Thyroid gland (tissue), 4 donors: Measurements from ENCODE around the gene COL8A2. TPM values are rescaled to one million over a fixed set of nuclear protein-coding genes. Genes with fewer than 3 reads are reported as not detected.

ENCODE experiments used
- DNase-seq, 2 donors: peaks; one replicate each; pipeline ENCODE4 v3.0.0-alpha.2; 2019
- H3K27ac ChIP-seq, 3 donors: fragments of 200-600 bp; sonication (generic); 1 replicate in 2 of 3; 2 replicates in 1 of 3; pipeline ENCODE4 v1.5.1; 2016 to 2019; ENCODE audit warnings: mild to moderate bottlenecking in 1 of 3, moderate library complexity in 1 of 3
- H3K27me3 ChIP-seq: fragments of 200-600 bp; sonication (generic); one replicate; pipeline ENCODE4 v1.5.1; 2019
- H3K36me3 ChIP-seq, 2 donors: fragments of 200-600 bp; sonication (generic); one replicate each; pipeline ENCODE4 v1.5.1; 2016 to 2019
- H3K4me1 ChIP-seq, 2 donors: fragments of 200-600 bp; sonication (generic); one replicate each; pipeline ENCODE4 v1.5.1; 2017 to 2019
- H3K4me3 ChIP-seq, 3 donors: fragments of 200-600 bp; sonication (generic); replicated peaks in 1 of 3; 1 replicate in 2 of 3; 2 replicates in 1 of 3; pipeline ENCODE4 v1.5.1; 2016; ENCODE audit warnings: mild to moderate bottlenecking in 1 of 3
- H3K9me3 ChIP-seq: fragments of 200-600 bp; sonication (generic); one replicate; pipeline ENCODE4 v1.5.1; 2017
- CTCF ChIP-seq, 6 experiments: fragments of 200-600 bp in 3 of 6; fragments of 450-650 bp in 3 of 6; sonication (generic) in 3 of 6; IDR thresholded peaks; one replicate each; pipeline ENCODE4 v1.5.1; 2016 to 2019; ENCODE audit warnings: antibody characterized with exemption in 6 of 6, mild to moderate bottlenecking in 2 of 6, inconsistent platforms in 1 of 6, moderate library complexity in 1 of 6
- POLR2A ChIP-seq, 2 donors: fragments of 450-650 bp; IDR thresholded peaks; one replicate each; pipeline ENCODE4 v1.6.1; 2017; ENCODE audit warnings: antibody characterized with exemption in 2 of 2, mild to moderate bottlenecking in 2 of 2, moderate library complexity in 1 of 2
- WGBS, 2 donors: methylation state at CpG; one replicate each; pipeline ENCODE4 v1.1.5; 2017; 5-methylcytosine and 5-hydroxymethylcytosine counted together
- intact Hi-C: fragments of 100-400 bp; cut with DNase I; formaldehyde crosslinking; loops from one replicate; pipeline ENCODE4 v1.15.1; 2023
- total RNA-seq, 4 donors: library from RNA; depleted of rRNA; stranded (reverse); fragments of >200 nt; gene quantifications; one replicate each; pipeline ENCODE4 v1.2.3, GENCODE V29; 2016

Gene COL8A2
- total RNA-seq, 4 donors from 2014 or later: 5.7 to 13.7 (median 10.1) TPM

- TF ChIP-seq POLR2A (IDR thresholded peaks at IDR 0.05): peak in 1 of 2 donors; percentile 7
- no peak for TF ChIP-seq CTCF (IDR thresholded peaks at IDR 0.05)
- intact Hi-C loops: no loop called here
- WGBS, 2 donors: 12 to 23% methylated on average over 26 to 53 of the region's 59 CpGs
- no peaks in the 10 kb centered on the region for H3K36me3 ChIP-seq
- H3K27ac ChIP-seq: peak within 1 kb of the TSS; percentile 32 to 53 (median 45)
- H3K4me1 ChIP-seq: peaks cover 10 to 18% of the 10 kb centered on the region in 2 donors
- peak within 1 kb of the TSS; percentile 17 to 61 (median 54) for H3K4me3 ChIP-seq
- peak; percentile 72 to 76 for DNase-seq
- H3K27me3 ChIP-seq: no peaks in the 10 kb centered on the region
- H3K9me3 ChIP-seq: no peaks in the 10 kb centered on the region
These were observed 41.2 kb downstream of the COL8A2 start, which contains the start of gene TEKT2 for GRCh38 chr1:36083635-36084496. TEKT2 (plus strand) TSS chr1:36084094; CDS start chr1:36084922, 828 bp downstream.

- no peak for DNase-seq
- H3K4me1 ChIP-seq: peaks cover 7 to 15% of the 10 kb centered on the region in 2 donors
- no peak overlapping the region for H3K4me3 ChIP-seq
- intact Hi-C loops: no loop called here
- H3K9me3 ChIP-seq: no peaks in the 10 kb centered on the region
- 87 to 89% methylated on average over 13 of the region's 13 CpGs for WGBS, 2 donors
- H3K27ac ChIP-seq: no peak overlapping the region
- TF ChIP-seq CTCF (IDR thresholded peaks at IDR 0.05) (no peak), POLR2A (IDR thresholded peaks at IDR 0.05) (no peak)
- H3K27me3 ChIP-seq: no peaks in the 10 kb centered on the region
- no peaks in the 10 kb centered on the region for H3K36me3 ChIP-seq
These were observed 41.8 kb downstream of the COL8A2 start for GRCh38 chr1:36083219-36083618.

- intact Hi-C loops: no loop called here
- Histone ChIP-seq H3K9me3 (no peaks in the 10 kb centered on the region), H3K27ac (no peak overlapping the region), H3K4me3 (no peak overlapping the region), H3K27me3 (no peaks in the 10 kb centered on the region), H3K4me1 (peaks cover 6 to 11% of the 10 kb centered on the region in 2 donors), H3K36me3 (no peaks in the 10 kb centered on the region)
- WGBS, 2 donors: 73 to 77% methylated on average over 3 of the region's 3 CpGs
- DNase-seq: no peak
- TF ChIP-seq CTCF (IDR thresholded peaks at IDR 0.05): no peak
- no peak for TF ChIP-seq POLR2A (IDR thresholded peaks at IDR 0.05)
These were observed 43.0 kb downstream of the COL8A2 start for GRCh38 chr1:36081926-36082485.

GRCh38 chr1:36080801-36081200, 44.2 kb downstream of the COL8A2 start:
- intact Hi-C loops: no loop called here
- TF ChIP-seq CTCF (IDR thresholded peaks at IDR 0.05) (no peak), POLR2A (IDR thresholded peaks at IDR 0.05) (no peak)
- no peak for DNase-seq
- no peak overlapping the region for H3K4me3 ChIP-seq
- no peaks in the 10 kb centered on the region for H3K9me3 ChIP-seq
- no peaks in the 10 kb centered on the region for H3K27me3 ChIP-seq
- WGBS, 2 donors: 78 to 86% methylated on average over 6 of the region's 6 CpGs
- no peak overlapping the region for H3K27ac ChIP-seq
- H3K4me1 ChIP-seq: peaks cover 6 to 11% of the 10 kb centered on the region in 2 donors
- no peaks in the 10 kb centered on the region for H3K36me3 ChIP-seq

- Histone ChIP-seq H3K9me3 (no peaks in the 10 kb centered on the region), H3K4me3 (no peak overlapping the region), H3K36me3 (no peaks in the 10 kb centered on the region), H3K4me1 (peaks cover 6 to 11% of the 10 kb centered on the region in 2 donors), H3K27me3 (no peaks in the 10 kb centered on the region), H3K27ac (no peak overlapping the region)
- DNase-seq: no peak
- WGBS, 2 donors: 67 to 68% methylated on average over 3 of the region's 3 CpGs
- intact Hi-C loops: no loop called here
- TF ChIP-seq POLR2A (IDR thresholded peaks at IDR 0.05) (no peak), CTCF (IDR thresholded peaks at IDR 0.05) (no peak)
These were observed 44.8 kb downstream of the COL8A2 start for GRCh38 chr1:36080236-36080635.
